GM19099 (cell line): Measurements from ENCODE around the gene TMEM26.

Source experiments
- POLR2A ChIP-seq: IDR thresholded peaks from 3 replicates; pipeline ENCODE4 v1.6.1; 2011; ENCODE audit warnings: low read depth; ENCODE audit not compliant: insufficient read length; ENCODE audit errors: extremely low read depth

TMEM26 gene

DNA sequence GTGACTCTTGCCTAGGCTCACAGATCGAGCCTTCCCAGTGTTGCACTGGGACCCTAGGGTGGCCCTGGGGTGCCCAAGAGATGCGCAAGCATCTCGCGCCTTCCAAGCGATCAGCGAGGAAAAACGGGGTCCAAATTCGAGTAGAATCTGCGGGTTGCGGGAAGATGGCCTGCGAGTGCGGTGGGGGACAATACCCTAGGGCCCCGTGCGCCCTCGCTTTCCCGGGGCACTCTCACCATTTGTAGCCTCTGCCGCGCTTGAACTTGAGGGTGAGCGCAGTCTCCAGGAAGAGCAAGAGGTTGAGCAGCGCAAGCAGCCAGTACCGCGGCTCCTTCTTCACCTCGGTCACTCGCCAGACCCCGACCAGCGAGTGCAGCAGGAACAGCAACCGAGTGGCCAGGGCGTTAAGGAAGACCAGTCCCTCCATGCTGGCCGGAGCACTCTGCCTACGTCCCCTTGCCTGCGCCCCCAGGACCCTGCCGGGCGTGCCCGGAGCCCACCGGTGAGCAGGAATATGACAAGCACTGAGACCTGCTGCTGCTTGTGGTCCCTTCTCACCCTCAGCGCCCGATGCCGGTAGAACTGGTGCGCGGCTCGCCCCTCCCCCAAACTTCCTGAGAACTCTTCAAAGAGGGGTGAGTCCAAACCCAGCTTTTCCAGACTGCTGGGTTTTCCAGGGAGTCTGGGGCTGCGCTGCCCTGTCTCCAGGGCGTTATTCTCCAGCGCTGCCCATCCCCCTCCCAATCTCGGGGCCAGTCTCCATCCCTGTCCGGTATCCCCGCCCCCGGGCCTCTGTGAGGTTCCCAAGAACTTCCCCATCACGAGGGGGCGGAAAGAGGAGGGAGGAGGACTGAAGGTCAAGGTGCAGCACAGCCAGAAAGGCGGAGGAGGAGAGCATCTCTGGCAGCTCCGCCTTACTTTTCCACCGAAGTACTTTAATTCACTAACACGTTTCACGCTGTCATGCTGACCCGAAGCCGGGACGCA lies at the start of gene TMEM26:
TSS of gene TMEM26 (minus strand) at position 727 of the 987 bp plus-strand sequence. CDS start at position 427, 300 bp downstream.
- TF ChIP-seq POLR2A: no peak

DNA sequence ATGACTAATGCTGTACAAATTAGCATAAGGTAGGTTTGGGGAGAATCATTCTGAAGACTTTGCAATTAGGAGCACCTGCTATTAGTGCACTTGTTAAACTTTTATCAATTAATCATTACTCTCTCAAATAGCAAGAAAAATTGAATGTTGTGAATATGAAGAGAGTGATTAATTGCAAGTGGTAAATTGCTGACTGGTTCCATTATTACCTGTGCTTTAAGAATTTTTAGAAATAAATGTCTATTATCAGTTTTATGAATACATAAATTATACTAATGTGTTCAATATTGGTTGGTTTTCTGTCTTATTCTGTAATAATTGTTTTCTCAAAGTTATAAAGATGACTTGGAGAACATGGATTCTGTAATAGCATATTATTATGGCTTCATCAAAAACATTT lies 47.3 kb upstream of the TMEM26 start:
- TF ChIP-seq POLR2A: no peak

DNA sequence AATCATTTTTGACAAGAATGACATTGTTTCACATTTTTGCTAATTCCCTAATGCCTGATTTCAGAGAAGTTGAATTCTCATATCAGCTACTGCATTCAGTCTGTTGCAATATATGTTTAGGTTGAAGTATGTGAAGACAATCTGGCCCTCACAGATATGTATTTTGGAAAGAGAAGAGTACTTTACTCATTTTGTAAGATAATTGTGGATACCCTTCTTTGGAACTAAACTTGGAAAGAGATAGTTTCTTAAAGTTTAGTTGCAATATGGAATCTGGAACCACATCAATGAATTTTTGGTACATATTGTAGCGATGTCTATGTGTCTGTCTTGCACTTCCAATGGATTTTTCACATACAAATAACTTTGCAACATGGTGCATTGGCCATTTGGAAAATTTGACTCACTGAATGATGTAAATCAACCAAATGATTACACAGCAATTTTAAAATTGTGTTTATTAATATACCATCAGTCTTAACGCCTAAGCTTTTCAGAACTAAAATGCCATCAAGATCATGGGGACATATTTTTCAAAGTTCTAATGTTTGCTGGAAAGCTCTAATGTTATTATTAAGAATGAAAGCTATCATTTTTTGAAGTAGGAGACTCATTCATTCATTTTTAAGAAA lies 39.3 kb upstream of the TMEM26 start:
- TF ChIP-seq POLR2A: no peak

DNA sequence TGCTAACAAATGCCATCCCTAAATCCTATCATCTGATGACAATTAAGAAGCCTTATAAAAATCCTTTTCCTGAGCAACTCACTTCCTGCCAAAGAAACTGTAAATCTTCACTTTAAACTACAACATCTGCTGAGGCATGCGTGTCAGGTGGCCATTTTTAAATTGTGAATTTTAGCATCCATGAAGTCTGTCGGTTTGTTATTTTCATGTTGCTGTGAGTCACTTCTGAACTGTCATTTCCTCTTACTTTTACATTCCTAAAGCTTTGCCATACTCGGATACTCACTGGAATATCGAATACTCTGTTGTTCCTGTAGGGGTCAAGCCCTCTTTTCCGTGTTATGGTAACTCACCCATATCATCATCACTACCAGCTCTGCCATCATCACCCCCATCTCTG lies 34.3 kb upstream of the TMEM26 start:
- no peak for TF ChIP-seq POLR2A

DNA sequence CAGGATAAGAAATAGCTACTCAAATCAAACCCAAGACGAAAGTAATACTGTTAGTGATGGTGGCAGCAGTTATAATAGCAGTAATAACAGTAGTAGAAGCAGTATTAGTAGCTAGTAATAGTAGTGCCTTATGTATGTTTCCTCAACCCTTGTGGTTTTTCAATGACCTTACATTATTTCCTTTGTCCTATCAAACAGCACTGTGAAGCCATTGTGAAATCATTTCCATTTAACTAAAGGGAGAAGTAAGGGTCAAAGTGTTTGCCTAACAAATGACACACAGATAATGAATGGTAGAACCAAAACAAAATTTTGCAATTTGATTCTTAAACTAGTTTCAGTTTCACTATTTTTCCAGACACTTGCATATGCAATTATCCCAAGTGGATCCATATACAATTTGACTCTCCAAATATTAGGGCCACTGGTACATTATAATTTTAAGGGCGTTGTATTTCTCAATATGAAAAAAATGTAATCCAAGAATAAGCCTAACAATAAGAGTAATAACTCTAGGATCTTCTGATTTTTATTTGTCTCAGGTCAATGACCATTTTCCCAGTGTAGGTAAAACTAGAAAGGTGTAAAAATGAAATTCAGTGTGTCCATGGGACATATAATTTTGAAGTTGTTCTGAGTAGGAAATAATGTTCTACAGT lies 33.7 kb upstream of the TMEM26 start:
- TF ChIP-seq POLR2A: no peak

DNA sequence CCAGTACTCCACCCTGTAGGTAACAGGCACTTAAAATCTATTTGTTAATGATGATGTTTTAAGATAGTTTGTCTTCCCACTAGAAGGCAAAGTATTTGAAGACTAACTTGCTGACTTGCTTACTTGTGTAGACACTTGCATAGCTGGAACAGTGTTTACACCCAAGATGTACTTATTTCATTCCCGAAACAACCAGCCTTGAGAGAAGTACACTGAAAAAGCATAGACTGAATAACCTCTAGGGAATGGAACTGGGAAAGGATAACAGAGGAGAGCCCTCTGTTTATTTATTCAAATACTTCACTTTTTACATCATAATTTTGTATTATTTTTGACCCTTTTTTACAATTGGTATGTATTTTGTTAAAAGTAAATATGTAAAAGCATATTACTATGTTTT lies 33.1 kb upstream of the TMEM26 start:
- no peak for TF ChIP-seq POLR2A

DNA sequence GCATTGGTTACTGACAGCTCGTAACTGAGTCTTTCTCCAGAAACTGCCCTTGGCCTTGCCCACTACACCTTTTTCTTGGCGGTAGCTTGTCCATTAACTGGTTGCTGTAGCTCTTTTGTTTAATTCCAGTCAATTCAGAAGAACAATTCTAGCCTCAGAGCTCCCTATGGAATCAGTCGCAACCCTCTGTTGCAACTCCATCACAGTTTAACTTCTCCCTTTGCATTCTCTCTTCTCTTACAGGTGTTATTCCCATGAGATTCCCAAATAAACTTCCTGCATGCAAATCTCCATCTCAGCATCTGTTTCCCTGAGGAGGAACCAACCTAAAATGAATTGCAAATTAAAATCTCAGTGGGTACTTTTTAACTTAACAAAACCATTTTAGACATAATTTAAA lies 28.4 kb upstream of the TMEM26 start:
- TF ChIP-seq POLR2A: no peak

DNA sequence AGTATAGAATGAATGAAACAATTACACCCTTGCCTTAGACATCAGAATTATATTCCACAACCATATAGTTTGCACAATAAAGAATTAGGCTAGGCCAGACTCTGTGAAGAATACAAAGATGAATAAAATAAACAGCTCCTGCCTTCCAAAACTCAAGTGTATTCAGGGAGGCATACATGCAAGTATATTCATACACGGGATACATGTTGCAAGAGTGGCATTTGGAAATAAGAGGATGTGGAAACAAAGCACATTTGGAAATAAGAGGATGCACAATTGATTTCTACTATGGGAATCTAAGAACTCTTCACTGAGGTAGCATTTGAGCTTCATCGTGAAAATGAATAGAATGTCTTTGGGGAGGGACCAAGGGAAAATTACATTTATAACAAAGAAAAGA lies 27.0 kb upstream of the TMEM26 start:
- TF ChIP-seq POLR2A: no peak

DNA sequence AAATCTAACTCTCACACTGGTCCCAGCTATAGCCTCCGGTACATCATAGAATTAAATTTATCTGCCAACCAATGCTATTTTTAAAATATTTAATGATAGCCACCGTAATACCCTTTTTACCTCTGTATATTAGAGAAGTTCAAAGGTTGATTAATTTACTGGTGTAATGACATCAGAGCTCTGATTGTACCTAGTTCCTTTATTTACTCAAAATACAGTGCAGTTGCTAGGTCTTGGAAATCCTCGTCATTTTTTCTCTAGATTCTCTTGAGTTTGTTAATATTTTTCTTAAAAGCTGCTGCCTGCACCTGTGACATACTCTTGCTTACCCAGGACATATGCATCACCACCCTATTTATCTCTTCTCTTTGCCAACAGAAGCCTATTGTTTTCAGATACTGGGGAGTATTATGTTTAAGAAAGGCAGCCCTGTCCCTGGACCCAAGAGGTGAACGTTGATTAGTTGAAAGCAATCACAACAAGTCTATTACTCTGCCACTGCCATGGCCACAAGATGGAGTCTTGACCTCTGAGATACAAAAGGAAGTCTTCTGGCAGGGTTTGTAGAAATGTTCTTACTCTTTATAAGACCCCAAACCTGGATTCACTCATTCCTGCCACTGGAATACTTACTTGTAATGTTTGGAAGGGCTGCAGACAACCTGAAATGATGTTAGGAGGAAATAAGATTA lies 25.6 kb upstream of the TMEM26 start:
- no peak for TF ChIP-seq POLR2A

DNA sequence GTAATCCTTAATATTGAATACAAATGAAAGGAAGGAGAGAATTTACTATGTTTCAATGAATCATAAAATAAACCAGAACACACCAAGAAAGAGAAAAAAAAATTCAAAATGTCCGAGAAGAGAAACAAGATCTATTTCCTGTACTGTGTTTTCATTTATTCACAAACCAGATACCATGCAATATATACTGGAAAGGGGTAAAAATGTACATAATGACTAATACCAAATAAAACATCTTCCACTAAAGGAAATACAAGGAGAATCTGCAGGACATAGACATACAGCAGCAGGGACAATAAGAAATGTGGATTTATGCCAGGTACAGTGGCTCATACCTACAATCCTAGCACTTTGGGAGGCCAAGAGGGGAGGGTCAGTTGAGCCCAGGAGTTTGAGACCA lies 24.3 kb upstream of the TMEM26 start:
- no peak for TF ChIP-seq POLR2A

DNA sequence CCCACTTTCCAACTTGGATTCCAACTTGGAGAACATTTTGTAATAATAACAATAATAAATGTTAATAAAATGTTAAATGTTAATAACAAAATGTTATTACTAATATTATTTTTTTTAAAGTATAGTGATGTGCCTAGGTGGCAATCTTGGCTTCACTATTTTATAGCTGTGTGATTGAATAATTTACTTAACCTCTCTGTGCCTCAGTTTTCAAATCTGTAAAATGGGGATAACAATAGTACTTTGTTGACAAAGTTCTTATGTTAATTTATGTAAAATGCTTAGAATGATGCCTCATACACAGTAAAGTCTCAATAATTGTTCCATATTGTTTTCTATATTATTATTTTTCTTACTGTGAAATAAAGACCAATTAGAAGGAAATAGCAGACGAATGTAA lies 23.3 kb upstream of the TMEM26 start:
- no peak for TF ChIP-seq POLR2A

DNA sequence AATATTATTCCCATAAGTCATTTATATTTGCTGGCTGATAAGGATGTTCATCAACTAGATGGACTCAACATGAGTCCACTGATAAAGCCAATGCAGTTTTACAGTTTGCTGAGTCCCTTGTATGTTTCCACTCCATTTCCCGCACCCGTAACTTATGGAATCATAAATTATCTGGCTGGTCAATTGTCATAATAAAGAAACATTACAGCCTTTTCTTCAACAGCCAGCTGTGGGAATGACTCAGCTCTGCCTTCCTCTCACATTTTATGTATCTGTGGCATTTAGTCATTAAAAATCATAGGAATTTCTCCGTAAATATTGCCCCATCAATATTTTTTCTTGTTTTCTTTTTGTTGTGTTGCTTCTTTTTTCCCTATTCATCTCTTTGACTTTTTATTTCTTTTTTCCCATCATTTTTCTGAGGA lies 22.3 kb upstream of the TMEM26 start:
- no peak for TF ChIP-seq POLR2A

DNA sequence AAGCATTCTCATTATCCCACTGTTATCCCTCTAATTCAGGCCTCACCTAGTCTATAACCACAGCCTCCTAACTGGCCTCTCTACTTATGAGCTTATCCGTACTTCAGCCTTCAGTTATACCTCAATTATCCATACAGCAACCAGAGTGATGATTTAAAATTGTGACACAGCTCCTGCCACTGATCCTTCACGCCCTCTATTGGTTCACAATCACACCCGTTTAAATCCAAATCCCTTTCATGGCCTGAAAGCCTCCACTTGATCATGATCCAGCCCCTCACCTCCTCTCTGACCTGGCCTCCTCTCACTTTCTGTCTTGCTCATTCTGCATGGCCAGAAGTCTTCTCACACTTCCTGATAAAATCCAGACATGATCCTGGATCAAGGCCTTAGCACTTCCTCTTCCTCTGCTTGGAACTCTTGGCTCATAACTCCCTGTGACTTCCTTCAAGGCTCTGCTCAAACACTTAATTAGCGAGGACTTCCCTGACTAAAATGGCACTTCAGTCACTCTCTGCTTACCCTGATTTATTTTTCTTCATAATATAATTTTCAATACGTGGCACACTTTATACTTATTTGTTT lies 19.0 kb upstream of the TMEM26 start:
- no peak for TF ChIP-seq POLR2A

DNA sequence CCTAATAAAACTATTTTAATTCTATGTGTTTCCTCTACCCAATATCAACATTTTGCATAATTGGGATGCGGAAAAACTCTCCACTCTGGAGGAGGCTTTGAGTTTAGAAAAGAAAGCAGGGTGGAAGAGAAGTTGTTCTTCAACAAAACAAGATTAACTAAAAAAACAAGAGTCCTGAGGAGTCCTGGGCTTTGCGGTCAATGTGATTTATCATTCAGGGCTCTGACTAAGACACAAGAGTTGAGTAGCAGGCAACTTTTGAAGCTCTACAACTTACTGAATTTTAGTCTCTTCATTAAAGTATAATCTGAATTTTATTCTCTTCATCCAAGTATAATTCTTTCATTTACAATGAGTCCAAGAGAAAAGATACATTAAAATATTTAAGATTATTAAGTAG lies 18.3 kb upstream of the TMEM26 start:
- no peak for TF ChIP-seq POLR2A

DNA sequence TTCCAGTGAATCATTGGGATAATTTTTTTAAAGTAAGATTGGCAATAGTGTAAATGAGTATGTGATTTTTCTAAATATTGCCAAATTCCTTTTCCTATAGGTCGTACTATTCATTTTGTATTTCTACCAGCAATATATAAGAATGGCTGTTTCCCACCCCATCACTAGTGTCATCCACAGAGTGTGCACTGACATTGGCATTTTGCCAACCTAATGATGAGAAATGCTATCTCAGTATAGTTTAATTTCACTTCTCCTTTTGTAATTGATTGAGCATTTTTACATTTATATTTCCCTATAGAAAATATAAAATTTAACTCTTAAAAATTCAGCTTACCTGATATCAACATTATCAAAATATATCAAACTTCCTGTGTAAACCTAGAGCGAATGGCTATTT lies 17.6 kb upstream of the TMEM26 start:
- no peak for TF ChIP-seq POLR2A

DNA sequence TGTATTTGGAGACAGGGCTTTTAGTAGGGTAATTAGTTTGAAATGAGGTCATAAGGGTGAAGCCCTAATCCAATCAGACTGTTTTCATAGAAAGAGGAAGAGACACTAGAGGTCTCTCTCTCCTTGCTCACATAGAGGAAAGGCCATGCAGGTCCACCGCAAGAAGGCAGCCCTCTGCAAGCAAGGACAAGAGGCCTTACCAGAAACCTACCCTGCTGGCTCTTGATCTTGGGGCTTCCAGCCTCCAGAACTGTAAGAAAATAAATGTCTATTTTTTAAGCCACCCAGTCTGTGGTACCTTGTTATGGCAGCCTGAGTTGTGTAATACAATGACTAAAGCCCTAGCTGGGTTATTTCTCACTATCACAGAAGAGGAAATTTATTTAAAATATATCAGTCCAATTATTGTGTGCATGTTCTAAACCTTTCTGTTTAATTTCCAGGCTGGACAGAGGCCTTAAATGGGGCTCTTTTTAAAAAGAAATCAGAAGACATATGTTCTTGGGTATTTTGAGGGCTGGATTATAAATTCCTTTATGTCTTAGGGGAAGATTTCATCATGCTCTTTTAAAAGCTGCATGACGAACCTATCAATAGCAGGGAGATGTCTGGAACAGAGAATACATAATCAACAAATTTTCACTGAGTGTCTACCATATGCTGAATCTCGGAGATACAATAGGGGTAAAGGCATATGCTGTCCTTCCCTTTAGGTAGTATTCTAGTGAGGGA lies 12.9 kb upstream of the TMEM26 start:
- TF ChIP-seq POLR2A: no peak
